Fibroblast of skin of abdomen (primary cell): ENCODE results near the gene NONO.
A peak's percentile ranks its signal among the peaks of the same experiment; 100 is the strongest.
"Not testable (repeated sequence)": the region's sequence is repeated elsewhere in the genome, so short reads cannot be mapped to it uniquely, and the experiment has no call there.

Experiments
- DNase-seq: peaks from one replicate; pipeline ENCODE4 v3.0.0-alpha.2; 2013

Gene NONO

GRCh38 chrX:71291381-71291780, 7.9 kb downstream of the NONO start:
- DNase-seq: no peak

DNA sequence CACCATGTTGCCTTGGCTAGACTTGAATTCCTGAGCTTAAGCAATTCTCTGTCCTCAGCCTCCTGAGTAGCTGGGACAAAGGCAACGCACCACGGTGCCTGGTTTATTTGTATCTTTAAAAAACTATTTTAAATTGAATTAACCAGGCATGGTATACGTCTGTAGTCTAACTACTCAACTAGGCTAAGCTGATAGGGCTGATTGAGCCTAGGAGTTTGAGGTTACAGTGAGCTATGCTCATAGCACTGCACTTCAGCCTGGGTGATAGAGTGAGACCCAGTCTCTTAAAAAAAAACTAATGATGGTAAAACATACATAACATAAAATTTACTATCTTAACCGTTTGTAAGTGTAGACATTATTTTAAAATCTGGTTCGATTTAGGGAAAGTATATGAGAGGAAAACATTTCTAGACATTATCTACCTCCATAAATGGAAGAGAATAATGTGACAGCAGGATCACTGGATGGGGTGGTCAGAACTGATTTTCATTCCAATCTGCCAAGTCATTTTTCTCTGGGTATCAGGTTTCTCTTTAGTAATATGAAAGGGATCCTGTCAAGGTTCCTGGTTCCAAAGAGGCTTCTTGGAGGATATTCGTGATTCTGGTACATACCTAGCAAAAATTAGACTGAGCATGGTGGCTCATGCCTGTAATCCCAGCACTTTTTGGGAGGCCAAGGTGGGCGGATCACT, 9.4 kb downstream of the NONO start:
- DNase-seq: peak; percentile 78

GRCh38 chrX:71296806-71297205, 13.4 kb downstream of the NONO start:
- DNase-seq: no peak

GRCh38 chrX:71298119-71298518, 14.7 kb downstream of the NONO start:
- no peak for DNase-seq

- not testable (repeated sequence) for DNase-seq
These were observed 16.6 kb downstream of the NONO start for GRCh38 chrX:71300064-71300463.

- not testable (repeated sequence) for DNase-seq
These were observed 17.1 kb downstream of the NONO start for GRCh38 chrX:71300495-71300894.

- peak; percentile 39 for DNase-seq
These were observed 17.9 kb downstream of the NONO start, which contains the start of gene ITGB1BP2 for GRCh38 chrX:71301195-71301924. Gene ITGB1BP2 (plus strand): TSS chrX:71301750. CDS start chrX:71301807, 57 bp downstream.

DNA sequence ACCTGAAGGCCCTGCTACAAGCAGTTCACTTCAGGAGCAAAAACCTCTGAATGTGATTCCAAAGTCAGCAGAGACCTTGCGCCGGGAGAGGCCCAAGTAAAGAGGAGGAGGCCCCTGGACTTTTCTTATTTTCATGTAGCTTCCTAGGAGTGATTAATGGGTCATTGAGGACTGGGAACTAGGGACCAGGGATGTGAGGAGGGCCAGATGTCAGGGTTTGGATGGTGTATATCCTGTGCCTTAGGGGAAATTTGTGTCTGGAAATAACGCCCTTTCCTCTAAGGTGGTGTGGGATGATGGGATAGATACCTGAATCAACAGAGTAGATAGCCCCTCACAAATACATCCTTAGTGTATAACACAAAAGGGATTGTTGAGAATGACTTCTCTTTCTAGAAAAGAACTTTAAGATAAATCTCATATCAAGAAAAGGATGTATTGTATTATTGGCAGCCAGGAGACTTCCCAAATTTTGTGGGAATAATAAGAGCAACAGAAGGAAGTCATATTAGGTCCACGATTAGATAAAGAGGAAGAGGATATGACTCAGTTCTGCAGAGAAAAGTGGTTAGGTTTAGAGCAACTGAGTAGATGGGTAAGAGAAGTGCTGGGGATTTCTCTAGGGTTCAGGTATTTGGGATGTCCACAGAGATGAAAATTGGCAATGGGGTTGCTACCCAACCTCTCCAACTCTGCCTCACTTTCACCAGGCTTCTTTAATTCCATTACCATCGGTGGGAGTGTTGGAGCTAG, 19.2 kb downstream of the NONO start:
- no peak for DNase-seq

DNA sequence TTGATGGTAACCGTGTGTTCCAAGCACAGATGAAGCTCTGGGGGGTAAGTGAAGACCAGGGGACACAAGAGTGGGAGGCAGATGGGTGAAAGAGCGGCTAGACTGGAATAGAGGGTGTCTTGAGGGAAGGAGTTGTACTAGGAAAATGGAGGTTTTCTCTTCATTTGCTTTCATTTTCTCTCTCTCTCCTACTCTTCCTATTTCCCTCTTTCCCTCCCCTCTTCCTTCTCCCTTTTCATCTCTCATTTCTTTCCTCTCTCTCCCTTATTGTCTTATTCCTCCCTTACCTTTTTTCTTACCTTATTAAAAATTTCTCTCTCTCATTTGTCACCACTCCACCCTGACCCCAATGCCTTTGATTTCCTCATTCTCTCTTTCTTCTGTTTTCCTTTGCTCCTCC, 21.1 kb downstream of the NONO start:
- no peak for DNase-seq

DNA sequence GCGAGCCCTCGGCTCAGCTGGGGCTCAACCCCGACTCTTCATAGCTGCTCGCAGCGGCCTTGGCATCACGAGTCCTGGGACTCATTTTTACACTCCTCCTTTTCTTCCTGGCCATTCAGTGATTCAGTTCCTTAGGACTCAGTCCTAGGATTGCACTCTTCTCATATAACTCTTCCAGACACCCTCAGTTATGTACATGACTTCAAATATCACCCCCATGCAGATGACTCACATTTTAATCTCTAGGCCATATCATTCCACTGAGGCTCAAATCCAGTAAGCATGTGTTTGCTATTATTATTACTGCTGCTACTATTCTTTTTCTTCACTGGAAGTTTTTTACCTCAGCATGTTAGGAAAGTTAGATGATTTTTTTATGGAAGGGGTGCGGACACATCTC, 32.5 kb downstream of the NONO start:
- DNase-seq: peak; percentile 78

DNA sequence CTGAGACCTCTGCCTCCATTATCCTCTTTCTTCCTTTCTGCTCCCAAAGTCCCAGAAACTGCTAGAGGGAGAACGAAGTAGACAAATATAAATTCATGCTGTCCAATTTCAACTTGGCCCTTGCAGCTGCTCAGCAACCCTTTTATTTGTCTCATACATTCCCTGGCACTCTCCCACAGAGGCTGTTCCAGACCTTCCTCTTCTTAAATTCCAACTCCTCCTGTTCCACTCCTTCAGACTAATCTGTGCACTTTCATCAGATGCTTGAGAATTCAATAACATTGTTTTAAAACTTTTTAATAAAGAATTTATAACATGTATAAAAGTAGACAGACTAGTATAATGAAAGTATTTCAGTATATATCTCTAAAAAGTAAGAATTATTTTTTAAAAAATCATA, 33.5 kb downstream of the NONO start:
- DNase-seq: not testable (repeated sequence)

GRCh38 chrX:71320126-71320525, 36.7 kb downstream of the NONO start:
- DNase-seq: no peak

GRCh38 chrX:71321731-71322130, 38.3 kb downstream of the NONO start:
- DNase-seq: no peak

- not testable (repeated sequence) for DNase-seq
These were observed 41.0 kb downstream of the NONO start for GRCh38 chrX:71324452-71324851.

DNA sequence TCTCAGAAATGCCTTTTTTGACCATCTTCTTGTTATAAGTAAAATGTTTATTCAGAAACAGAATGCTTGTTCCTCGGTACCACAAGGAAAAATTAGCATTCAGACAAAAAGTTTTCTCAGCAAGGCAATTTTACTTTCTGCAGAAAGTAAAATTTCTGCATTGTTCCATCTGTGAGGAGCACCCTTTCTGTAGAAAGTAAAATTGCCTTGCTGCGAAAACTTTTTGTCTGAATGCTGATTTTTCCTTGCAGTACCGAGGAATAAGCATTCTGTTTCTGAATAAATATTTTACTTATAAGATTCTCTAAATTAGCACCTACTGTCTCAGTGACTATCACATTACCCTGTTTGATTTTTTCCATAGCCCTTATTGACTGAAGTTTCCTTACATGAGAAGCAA, 43.0 kb downstream of the NONO start:
- DNase-seq: no peak

- DNase-seq: not testable (repeated sequence)
These were observed 65.8 kb downstream of the NONO start for GRCh38 chrX:71349151-71349665.

- DNase-seq: not testable (repeated sequence)
These were observed 66.4 kb downstream of the NONO start for GRCh38 chrX:71349867-71350266.
